Activated CD8-positive, alpha-beta memory T cell treated with anti-CD3 and anti-CD28 coated beads, Interleukin-2, amount 10 ng/mL, durations not matched to agents 7 days and 5 days (primary cell): ENCODE data around the gene MB21D2. TPM values are rescaled to one million over a fixed set of nuclear protein-coding genes. Genes with fewer than 3 reads are reported as not detected.
"Not testable (repeated sequence)": the region's sequence is repeated elsewhere in the genome, so short reads cannot be mapped to it uniquely, and the experiment has no call there.

Source experiments
- ATAC-seq: fragments of 150-1000 bp; cut with Tn5 transposase; one replicate; pipeline ENCODE4 v1.10.0; 2021; ENCODE audit warnings: moderate library complexity
- CTCF ChIA-PET: fragments of 350-600 bp; sonication (Branson Sonifier 250); formaldehyde crosslinking; loops from one replicate; lab custom pipeline; 2021; ENCODE audit warnings: antibody characterized with exemption; lab: Charles Lee
- DNase-seq: peaks from one replicate; pipeline ENCODE4 v3.0.0-alpha.2; 2020
- H3K27ac Mint-ChIP-seq: one replicate; pipeline ENCODE4 v1.8.0; 2021; ENCODE audit warnings: mild to moderate bottlenecking, mixed read lengths
- H3K27me3 Mint-ChIP-seq: one replicate; pipeline ENCODE4 v1.8.0; 2021; ENCODE audit warnings: mixed read lengths
- H3K36me3 Mint-ChIP-seq: one replicate; pipeline ENCODE4 v1.8.0; 2021; ENCODE audit warnings: mild to moderate bottlenecking, mixed read lengths
- H3K4me1 Mint-ChIP-seq: one replicate; pipeline ENCODE4 v1.8.0; 2021; ENCODE audit warnings: mixed read lengths
- H3K4me3 Mint-ChIP-seq: one replicate; pipeline ENCODE4 v1.8.0; 2021; ENCODE audit warnings: mild to moderate bottlenecking, moderate library complexity, mixed read lengths
- H3K9me3 Mint-ChIP-seq: one replicate; pipeline ENCODE4 v1.8.0; 2022; ENCODE audit warnings: low read depth, mixed read lengths
- total RNA-seq, 2 experiments: library from RNA; stranded (reverse); gene quantifications; one replicate each; pipeline ENCODE4 v1.2.3, GENCODE V29; 2021

The MB21D2 gene
- total RNA-seq, 2 experiments from 2014 or later = 2.7 to 7.0 TPM

DNA sequence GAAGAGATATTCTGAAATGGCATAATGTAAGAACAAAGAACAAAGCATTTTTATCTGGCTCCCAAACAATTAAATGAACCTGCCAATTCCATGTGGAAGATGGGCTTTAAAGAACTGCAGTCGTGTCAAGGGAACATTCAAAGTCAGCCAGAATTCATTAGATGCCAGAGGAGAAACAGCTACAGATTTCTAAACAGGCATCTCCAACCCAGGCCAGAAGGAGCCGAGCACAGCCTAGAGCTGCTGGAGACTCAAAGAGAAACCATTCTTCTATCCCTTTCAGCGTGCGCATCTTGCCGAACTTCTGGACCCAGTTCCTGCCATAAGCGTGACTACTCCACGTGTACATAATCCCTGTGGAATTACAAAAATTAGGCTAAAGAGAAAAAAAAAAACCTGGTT, 60.4 kb downstream of the MB21D2 start:
- Mint-ChIP-seq H3K4me1 (peaks cover 13% of the 10 kb centered on the region), H3K27ac (no peak overlapping the region), H3K9me3 (no peaks in the 10 kb centered on the region), H3K27me3 (peaks cover 19% of the 10 kb centered on the region), H3K4me3 (no peak overlapping the region), H3K36me3 (no peaks in the 10 kb centered on the region)
- CTCF ChIA-PET = no interaction called here
- DNase-seq = no peak
- no peak for ATAC-seq

DNA sequence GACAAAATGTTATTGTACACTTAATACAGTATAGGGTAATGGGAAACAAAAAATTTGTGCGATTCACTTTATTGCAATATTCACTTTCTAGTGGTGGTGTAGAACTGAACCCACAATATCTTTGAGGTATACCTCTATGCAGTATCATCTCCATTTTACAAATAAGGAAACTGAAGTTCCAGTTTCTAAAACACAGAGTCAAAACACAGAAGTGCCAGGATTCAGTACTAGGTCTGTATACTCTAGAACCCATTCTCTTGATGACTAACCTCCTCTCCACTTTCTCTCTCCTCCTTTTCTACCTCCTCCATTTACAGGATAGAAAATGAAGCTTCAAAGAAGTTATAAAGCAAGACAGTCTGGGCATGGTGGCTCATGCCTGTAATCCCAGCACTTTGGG, 62.2 kb downstream of the MB21D2 start:
- no peak for DNase-seq
- H3K36me3 Mint-ChIP-seq = no peaks in the 10 kb centered on the region
- no peak for ATAC-seq
- CTCF ChIA-PET = no interaction called here
- H3K27ac Mint-ChIP-seq = no peak overlapping the region
- peaks cover 16% of the 10 kb centered on the region for H3K27me3 Mint-ChIP-seq
- H3K9me3 Mint-ChIP-seq = no peaks in the 10 kb centered on the region
- peaks cover 20% of the 10 kb centered on the region for H3K4me1 Mint-ChIP-seq
- H3K4me3 Mint-ChIP-seq = no peak overlapping the region

DNA sequence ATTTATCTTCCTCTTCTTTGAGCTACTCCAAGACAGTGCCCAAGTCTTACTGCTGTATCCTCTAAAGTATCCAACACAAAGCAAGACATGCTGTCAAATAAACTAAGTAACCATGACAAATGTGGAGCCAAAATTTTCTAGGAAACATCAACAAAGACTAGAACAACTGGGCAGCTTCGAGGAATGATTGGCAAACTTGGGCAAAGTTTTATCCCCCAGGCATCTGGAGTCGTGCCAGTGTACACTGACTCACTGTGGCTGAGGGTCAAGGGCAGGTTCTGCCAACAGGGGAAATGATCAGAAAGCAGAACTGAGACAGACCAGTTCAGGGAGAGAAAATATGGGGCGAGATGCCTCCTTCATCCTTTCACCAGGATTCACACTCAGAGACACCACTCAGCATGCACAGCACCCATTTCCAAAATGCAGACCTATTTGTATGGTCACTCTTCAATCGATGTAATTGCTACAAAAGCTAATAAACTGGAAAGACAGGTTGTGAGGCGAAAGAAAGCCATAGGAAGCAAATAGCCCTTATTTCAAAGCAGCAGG, 65.8 kb downstream of the MB21D2 start:
- ATAC-seq (no peak), DNase-seq (no peak)
- no peak overlapping the region for H3K27ac Mint-ChIP-seq
- H3K4me3 Mint-ChIP-seq = no peak overlapping the region
- H3K4me1 Mint-ChIP-seq = peaks cover 24% of the 10 kb centered on the region
- CTCF ChIA-PET = no interaction called here
- no peaks in the 10 kb centered on the region for H3K36me3 Mint-ChIP-seq
- H3K27me3 Mint-ChIP-seq = peaks cover 2% of the 10 kb centered on the region
- H3K9me3 Mint-ChIP-seq = no peaks in the 10 kb centered on the region

DNA sequence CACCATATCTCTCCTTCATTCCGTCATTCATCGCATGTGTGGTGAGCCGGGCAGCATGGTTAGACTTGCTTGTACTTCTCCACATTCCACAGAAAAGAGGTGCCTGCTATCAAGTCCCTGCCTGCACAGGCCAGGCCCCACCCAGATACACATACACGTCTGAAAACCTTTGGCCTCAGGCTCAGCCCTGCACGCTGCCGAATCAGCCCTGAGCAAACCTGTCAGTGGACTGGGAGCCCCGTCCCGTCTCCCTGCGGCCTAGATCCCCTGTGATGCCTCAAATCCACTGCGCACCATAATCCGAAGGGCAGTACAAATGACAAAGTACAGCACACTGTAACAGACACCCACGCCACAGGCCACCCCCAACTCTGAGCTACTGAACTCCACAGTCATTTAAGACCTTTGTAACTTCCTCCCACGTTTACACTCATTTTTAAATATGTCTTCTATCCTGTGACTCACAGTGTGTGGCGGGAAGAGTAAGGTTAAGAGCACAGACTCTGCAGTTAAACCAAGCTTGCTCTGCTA, 67.1 kb downstream of the MB21D2 start:
- Mint-ChIP-seq H3K4me1 (peaks cover 23% of the 10 kb centered on the region), H3K36me3 (no peaks in the 10 kb centered on the region), H3K27me3 (peaks cover 2% of the 10 kb centered on the region), H3K27ac (peak overlapping the region; percentile 33), H3K4me3 (no peak overlapping the region), H3K9me3 (no peaks in the 10 kb centered on the region)
- ATAC-seq = peak; percentile 94
- CTCF ChIA-PET = interaction anchor here (0.7 kb wide), 2 partner anchors 10 to 87 kb away, joined by 3 read pairs; no protein-coding TSS in a partner anchor
- peak; percentile 57 for DNase-seq

DNA sequence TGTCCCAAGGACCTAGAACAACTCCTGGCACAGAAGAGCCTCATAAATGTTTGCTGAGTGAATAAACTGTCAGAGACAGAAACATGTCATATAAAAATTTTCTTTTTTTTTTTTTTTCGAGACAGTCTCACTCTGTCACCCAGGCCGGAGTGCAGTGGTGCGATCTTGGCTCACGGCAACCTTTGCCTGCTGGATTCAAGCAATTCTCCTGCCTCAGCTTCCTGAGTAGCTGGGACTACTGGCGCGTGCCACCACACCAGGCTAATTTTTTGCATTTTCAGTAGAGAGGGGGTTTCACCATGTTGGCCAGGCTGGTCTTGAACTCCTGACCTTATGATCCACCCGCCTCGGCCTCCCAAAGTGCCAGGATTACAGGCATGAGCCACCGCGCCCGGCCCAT, 67.8 kb downstream of the MB21D2 start:
- not testable (repeated sequence) for H3K9me3 Mint-ChIP-seq, H3K36me3 Mint-ChIP-seq, H3K27me3 Mint-ChIP-seq, ATAC-seq, H3K27ac Mint-ChIP-seq, DNase-seq, H3K4me3 Mint-ChIP-seq
- CTCF ChIA-PET = interaction anchor here (0.7 kb wide), 1 partner anchor 88 kb away, joined by 3 read pairs; no protein-coding TSS in a partner anchor
- H3K4me1 Mint-ChIP-seq = peaks cover 21% of the 10 kb centered on the region

DNA sequence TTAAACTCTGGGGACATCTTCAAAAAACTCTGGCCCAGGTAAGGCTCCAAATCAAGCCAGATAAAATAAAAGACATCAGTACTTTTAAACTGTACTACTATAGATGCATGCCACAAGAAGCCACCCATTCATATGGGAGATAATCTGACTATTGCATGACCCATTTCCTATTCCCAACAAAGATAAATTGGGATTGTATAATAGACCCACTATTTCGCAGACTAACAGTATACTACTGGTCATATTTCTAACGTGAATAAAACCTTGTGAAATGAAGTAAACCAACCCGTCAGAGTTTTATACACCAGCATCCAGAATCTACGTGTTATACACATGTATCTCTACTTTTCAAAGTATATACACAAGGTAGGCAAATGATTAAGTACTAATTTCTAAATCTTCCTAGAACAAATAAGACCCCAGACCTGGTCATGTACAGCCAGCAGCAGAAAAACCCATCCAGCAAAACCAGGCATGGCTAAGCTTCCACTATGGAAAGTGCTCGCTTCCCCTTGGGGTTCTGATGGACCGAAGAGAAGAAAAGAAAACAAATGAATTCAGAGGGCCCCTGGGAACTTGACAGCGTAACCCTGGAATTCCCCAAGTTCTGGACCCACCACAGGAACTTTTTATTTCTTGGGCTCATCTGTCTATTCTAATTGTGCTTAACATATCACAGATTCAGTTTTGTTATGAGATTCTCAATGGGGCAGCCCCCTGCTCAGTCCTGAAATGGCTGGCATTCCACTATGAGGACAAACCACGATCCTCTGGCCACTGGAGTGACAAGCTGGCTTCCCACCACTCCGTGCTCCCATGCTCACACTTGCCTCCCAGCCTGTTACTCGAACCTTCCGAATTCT, 69.1 kb downstream of the MB21D2 start:
- DNase-seq (no peak), ATAC-seq (no peak)
- peaks cover 5% of the 10 kb centered on the region for H3K27me3 Mint-ChIP-seq
- peak overlapping the region; percentile 45 for H3K27ac Mint-ChIP-seq
- no peaks in the 10 kb centered on the region for H3K9me3 Mint-ChIP-seq
- H3K4me1 Mint-ChIP-seq = peaks cover 21% of the 10 kb centered on the region
- CTCF ChIA-PET = no interaction called here
- H3K36me3 Mint-ChIP-seq = no peaks in the 10 kb centered on the region
- H3K4me3 Mint-ChIP-seq = no peak overlapping the region

DNA sequence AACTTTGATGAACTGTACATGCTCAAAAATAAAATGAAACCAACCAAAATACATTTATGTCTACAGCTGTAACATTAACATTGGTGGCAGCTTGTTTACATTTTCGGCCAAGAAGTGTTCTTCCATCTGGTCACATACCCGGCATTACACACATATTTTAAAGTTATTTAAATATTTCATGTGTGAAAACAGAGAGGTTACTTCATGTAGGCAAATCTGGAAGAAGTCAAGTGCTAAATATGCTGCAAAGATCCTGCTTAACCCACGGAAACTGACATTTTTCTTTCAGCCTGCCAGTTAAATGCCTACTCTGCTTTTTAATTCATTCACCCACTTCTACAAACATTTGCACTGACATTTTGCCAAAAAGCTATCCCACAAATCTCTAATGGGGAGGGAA, 69.7 kb downstream of the MB21D2 start:
- DNase-seq = no peak
- Mint-ChIP-seq H3K4me1 (peaks cover 19% of the 10 kb centered on the region), H3K27ac (no peak overlapping the region), H3K27me3 (peaks cover 5% of the 10 kb centered on the region), H3K36me3 (no peaks in the 10 kb centered on the region), H3K4me3 (no peak overlapping the region), H3K9me3 (no peaks in the 10 kb centered on the region)
- CTCF ChIA-PET = no interaction called here
- no peak for ATAC-seq

DNA sequence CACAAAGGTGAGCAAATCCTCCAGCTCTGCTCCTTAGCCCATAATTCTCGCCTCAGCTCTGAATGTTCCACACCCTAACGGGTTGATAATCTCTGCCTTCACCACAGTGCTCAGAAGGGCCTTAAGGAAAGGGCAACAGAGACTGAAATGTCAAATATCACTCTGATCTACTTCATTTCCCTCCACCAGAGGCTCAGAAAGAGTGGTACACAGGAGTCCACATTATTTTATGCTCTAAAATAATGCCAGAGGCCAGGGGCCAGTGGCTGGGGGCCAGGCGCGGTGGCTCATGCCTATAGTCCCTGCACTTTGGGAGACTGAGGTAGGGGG, 72.2 kb downstream of the MB21D2 start:
- DNase-seq = no peak
- Mint-ChIP-seq H3K9me3 (no peaks in the 10 kb centered on the region), H3K27ac (no peak overlapping the region), H3K36me3 (no peaks in the 10 kb centered on the region), H3K27me3 (peaks cover 9% of the 10 kb centered on the region), H3K4me3 (no peak overlapping the region), H3K4me1 (peaks cover 5% of the 10 kb centered on the region)
- no peak for ATAC-seq
- CTCF ChIA-PET = no interaction called here

DNA sequence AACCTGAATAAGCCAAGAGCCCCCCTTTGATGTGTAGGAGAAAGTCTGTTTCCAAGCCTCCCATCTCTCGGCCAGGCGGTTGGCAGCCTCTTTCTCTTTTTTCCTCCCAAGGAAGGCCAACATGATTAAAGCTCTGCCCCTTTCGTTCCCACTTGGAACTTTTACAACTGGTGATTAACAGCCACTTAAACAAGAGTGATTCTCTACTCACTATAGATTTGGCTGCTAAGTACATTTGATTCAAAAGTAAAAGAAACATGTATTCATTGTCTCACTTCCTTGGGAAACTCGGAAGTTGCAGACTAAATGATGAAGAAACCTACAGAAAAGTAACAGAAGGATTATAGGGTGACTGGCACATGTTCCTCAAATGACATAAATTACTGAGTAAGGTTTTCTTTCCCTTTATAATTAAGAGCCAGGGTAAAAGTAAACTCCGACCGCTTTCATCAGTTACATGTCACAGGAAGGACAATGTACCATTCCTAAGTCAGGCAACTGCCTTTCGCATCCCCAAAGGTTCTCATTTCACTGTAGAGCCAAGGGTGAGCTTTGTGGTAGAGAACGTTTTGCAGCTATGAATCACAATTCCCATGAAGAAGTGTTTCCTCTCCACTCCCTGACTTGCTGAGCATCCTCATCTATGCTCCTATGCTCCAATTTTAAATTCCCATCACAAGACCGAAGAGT, 72.7 kb downstream of the MB21D2 start:
- ATAC-seq = no peak
- peaks cover 3% of the 10 kb centered on the region for H3K4me1 Mint-ChIP-seq
- H3K36me3 Mint-ChIP-seq = no peaks in the 10 kb centered on the region
- CTCF ChIA-PET = no interaction called here
- H3K4me3 Mint-ChIP-seq = no peak overlapping the region
- H3K9me3 Mint-ChIP-seq = no peaks in the 10 kb centered on the region
- DNase-seq = no peak
- peaks cover 9% of the 10 kb centered on the region for H3K27me3 Mint-ChIP-seq
- no peak overlapping the region for H3K27ac Mint-ChIP-seq

DNA sequence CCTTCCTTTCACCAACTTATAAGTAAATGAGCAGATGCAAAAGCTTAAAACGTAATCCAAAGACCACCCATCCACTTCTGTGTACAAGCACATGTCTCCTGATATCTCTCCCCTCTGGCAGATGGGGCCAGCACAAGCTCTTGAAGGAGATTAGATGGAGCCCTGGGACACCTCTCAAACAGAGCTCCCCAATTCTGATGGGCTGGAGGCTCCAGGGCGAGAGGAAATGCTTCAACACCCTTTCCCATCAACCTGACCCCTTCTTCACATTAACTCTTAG, 73.2 kb downstream of the MB21D2 start:
- DNase-seq (no peak), ATAC-seq (no peak)
- Mint-ChIP-seq H3K27ac (no peak overlapping the region), H3K4me1 (peaks cover 3% of the 10 kb centered on the region), H3K27me3 (peaks cover 13% of the 10 kb centered on the region), H3K4me3 (no peak overlapping the region), H3K9me3 (no peaks in the 10 kb centered on the region), H3K36me3 (no peaks in the 10 kb centered on the region)
- CTCF ChIA-PET = no interaction called here

DNA sequence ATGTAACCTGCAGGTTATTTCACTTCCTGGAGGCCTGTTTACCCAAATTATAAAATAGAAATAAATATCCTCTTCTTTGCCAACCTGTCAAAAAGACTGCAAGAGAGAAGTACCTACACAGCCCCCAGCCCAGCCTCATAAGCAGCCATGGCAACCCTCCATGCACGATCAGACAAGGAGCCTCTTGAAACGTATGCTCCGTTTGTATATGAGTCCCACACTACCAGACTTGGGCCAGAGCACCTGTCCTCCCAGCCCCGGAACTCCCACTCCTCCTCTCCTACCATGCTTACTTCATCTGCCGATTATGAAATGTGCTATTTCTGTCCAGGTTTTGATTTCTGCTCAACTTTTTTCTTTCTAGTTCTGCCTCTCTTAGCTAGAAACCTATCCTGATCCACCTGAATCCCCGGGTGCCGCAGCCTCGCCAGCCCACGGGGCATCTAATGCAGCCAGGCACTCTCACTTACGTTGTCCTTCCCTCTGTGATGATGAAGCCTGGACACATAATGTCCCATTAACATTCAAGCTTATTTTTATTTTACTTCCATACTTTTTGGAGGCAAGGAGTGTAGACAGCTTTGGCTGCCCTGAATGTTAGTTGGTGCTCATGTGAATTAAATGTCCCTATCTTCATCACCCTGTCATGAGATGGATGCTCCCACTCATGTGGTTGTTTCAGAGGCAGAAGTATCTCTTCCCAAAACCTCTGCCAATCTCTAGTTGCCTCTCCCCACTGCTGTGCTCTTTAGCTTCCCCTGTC, 73.8 kb downstream of the MB21D2 start:
- DNase-seq (no peak), ATAC-seq (no peak)
- Mint-ChIP-seq H3K9me3 (no peaks in the 10 kb centered on the region), H3K4me1 (peaks cover 3% of the 10 kb centered on the region), H3K4me3 (no peak overlapping the region), H3K27ac (no peak overlapping the region), H3K27me3 (peaks cover 13% of the 10 kb centered on the region), H3K36me3 (no peaks in the 10 kb centered on the region)
- CTCF ChIA-PET = no interaction called here

DNA sequence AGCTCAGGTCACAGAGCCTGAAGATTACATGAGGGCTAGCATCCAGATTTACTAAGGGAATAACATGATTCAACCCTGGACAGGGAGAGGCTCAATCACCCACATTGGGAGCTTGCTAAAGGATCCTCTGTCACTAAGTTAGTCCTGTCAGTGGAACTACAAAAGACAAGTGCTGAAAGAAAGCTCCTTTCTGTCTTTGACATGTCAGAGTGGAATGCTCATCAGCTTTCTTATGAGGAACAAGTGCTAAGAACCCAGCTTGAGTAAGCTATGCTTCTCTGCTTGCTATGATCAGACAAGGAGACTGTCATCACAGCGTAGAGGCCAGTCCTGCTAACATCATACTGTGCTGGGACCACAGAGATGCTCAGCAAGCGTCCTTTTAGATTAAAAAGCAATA, 74.5 kb downstream of the MB21D2 start:
- Mint-ChIP-seq H3K9me3 (no peaks in the 10 kb centered on the region), H3K27ac (no peak overlapping the region), H3K4me3 (no peak overlapping the region), H3K27me3 (peaks cover 13% of the 10 kb centered on the region), H3K36me3 (no peaks in the 10 kb centered on the region), H3K4me1 (peaks cover 6% of the 10 kb centered on the region)
- DNase-seq = no peak
- no peak for ATAC-seq
- CTCF ChIA-PET = no interaction called here

DNA sequence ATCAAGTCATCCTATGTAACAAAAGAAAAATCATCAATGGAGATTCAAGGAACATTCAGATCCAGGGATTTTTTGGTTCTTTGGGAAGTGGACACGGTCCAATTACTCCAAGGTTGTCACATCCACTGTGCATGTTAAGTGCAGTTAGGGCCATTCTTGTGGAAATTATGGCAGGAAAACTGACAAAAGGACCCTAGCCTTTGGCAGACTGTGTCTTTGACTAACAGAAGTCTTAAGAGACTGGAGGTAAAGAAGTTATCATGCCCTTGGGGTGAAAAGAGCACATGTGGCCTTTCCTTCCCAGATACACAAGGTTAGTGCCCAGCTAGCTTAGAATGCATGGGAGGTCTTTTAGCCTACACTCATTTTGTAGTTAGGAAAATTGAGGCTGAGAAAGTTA, 74.9 kb downstream of the MB21D2 start:
- H3K27me3 Mint-ChIP-seq = peaks cover 13% of the 10 kb centered on the region
- no peaks in the 10 kb centered on the region for H3K9me3 Mint-ChIP-seq
- CTCF ChIA-PET = no interaction called here
- H3K4me3 Mint-ChIP-seq = no peak overlapping the region
- H3K36me3 Mint-ChIP-seq = no peaks in the 10 kb centered on the region
- H3K4me1 Mint-ChIP-seq = peaks cover 8% of the 10 kb centered on the region
- no peak for ATAC-seq
- H3K27ac Mint-ChIP-seq = no peak overlapping the region
- no peak for DNase-seq
